SK-N-SH treated with all-trans-retinoic acid at 6 μM for 48 hours (cell line): ENCODE results near the gene B4GALT7.
A peak's percentile ranks its signal among the peaks of the same experiment; 100 is the strongest.

Source experiments
- ATAC-seq: fragments of 200-7000 bp; cut with Tn5 transposase; 3 replicates; pipeline ENCODE4 v1.9.1; 2020; ENCODE audit warnings: mild to moderate bottlenecking, moderate library complexity
- BACH2 ChIP-seq: fragments of 250-450 bp; sonication (Bioruptor Pico); IDR thresholded peaks from 2 replicates; pipeline ENCODE4 v1.9.0; 2021; ENCODE audit warnings: mild to moderate bottlenecking, borderline replicate concordance
- CREB5 ChIP-seq: fragments of 250-450 bp; sonication (Bioruptor Pico); IDR thresholded peaks from 2 replicates; pipeline ENCODE4 v1.5.1; 2020; ENCODE audit warnings: low read depth, mild to moderate bottlenecking, moderate library complexity
- CSDC2 ChIP-seq: fragments of 250-450 bp; sonication (Bioruptor Pico); IDR thresholded peaks from 2 replicates; pipeline ENCODE4 v1.5.0; 2020; ENCODE audit warnings: mild to moderate bottlenecking, moderate library complexity
- CSRNP3 ChIP-seq: fragments of 250-450 bp; sonication (Bioruptor Pico); IDR thresholded peaks from 2 replicates; pipeline ENCODE4 v1.5.1; 2021; ENCODE audit warnings: mild to moderate bottlenecking, moderate library complexity
- ESRRG ChIP-seq: fragments of 250-450 bp; sonication (Bioruptor Pico); IDR thresholded peaks from 2 replicates; pipeline ENCODE4 v1.6.1; 2021; ENCODE audit warnings: mild to moderate bottlenecking
- GLIS3 ChIP-seq: fragments of 250-450 bp; sonication (Bioruptor Pico); IDR thresholded peaks from 2 replicates; pipeline ENCODE4 v1.5.0; 2020; ENCODE audit warnings: mild to moderate bottlenecking, moderate library complexity
- ISL1 ChIP-seq: fragments of 250-450 bp; sonication (Bioruptor Pico); IDR thresholded peaks from 2 replicates; pipeline ENCODE4 v2.1.2; 2022; ENCODE audit warnings: mild to moderate bottlenecking, moderate library complexity
- OSR1 ChIP-seq: fragments of 250-450 bp; sonication (Bioruptor Pico); IDR thresholded peaks from 2 replicates; pipeline ENCODE4 v1.8.0; 2022; ENCODE audit warnings: moderate library complexity, mild to moderate bottlenecking, inconsistent platforms
- PPARA ChIP-seq: fragments of 250-450 bp; sonication (Bioruptor Pico); IDR thresholded peaks from 2 replicates; pipeline ENCODE4 v1.5.0; 2020; ENCODE audit warnings: mild to moderate bottlenecking, borderline replicate concordance
- RARB ChIP-seq: fragments of 250-450 bp; sonication (Bioruptor Pico); IDR thresholded peaks from 2 replicates; pipeline ENCODE4 v1.8.0; 2021; ENCODE audit warnings: mild to moderate bottlenecking, moderate library complexity
- SNAI2 ChIP-seq: fragments of 250-450 bp; sonication (Bioruptor Pico); IDR thresholded peaks from 2 replicates; pipeline ENCODE4 v1.5.0; 2020; ENCODE audit warnings: mild to moderate bottlenecking, moderate library complexity
- TCF4 ChIP-seq: fragments of 250-450 bp; sonication (Bioruptor Pico); IDR thresholded peaks from 2 replicates; pipeline ENCODE4 v1.8.0; 2021; ENCODE audit warnings: mild to moderate bottlenecking, moderate library complexity, borderline replicate concordance
- TOX ChIP-seq: fragments of 250-450 bp; sonication (Bioruptor Pico); IDR thresholded peaks from 2 replicates; pipeline ENCODE4 v1.8.0; 2021; ENCODE audit warnings: mild to moderate bottlenecking, moderate library complexity, borderline replicate concordance
- ZC3H10 ChIP-seq: fragments of 250-450 bp; sonication (Bioruptor Pico); IDR thresholded peaks from 2 replicates; pipeline ENCODE4 v1.5.1; 2021; ENCODE audit warnings: mild to moderate bottlenecking, moderate library complexity
- ZNF565 ChIP-seq: fragments of 450-650 bp; formaldehyde crosslinking; conservative IDR thresholded peaks from 2 replicates; pipeline ENCODE4 v1.5.0; 2020; ENCODE audit warnings: low read depth, mild to moderate bottlenecking, moderate library complexity
- ZNF70 ChIP-seq: fragments of 450-650 bp; formaldehyde crosslinking; IDR thresholded peaks from 2 replicates; pipeline ENCODE4 v1.5.0; 2020; ENCODE audit warnings: mild to moderate bottlenecking, moderate library complexity
- ZNF8 ChIP-seq: fragments of 450-650 bp; formaldehyde crosslinking; IDR thresholded peaks from 2 replicates; pipeline ENCODE4 v1.5.0; 2020; ENCODE audit warnings: mild to moderate bottlenecking, moderate library complexity
- TF ChIP-seq, protein P1 (sequence below): fragments of 250-450 bp; sonication (Bioruptor Pico); IDR thresholded peaks from 2 replicates; pipeline ENCODE4 v1.8.0; 2021; ENCODE audit warnings: low read depth, mild to moderate bottlenecking, moderate library complexity, borderline replicate concordance
- TF ChIP-seq, protein P2 (sequence below): fragments of 250-450 bp; sonication (Bioruptor Pico); IDR thresholded peaks from 2 replicates; pipeline ENCODE4 v1.5.0; 2020; ENCODE audit warnings: mild to moderate bottlenecking, moderate library complexity
- TF ChIP-seq, protein P3 (sequence below): fragments of 250-450 bp; sonication (Bioruptor Pico); IDR thresholded peaks from 2 replicates; pipeline ENCODE4 v1.8.0; 2020; ENCODE audit warnings: mild to moderate bottlenecking, moderate library complexity, borderline replicate concordance

The B4GALT7 gene, protein sequence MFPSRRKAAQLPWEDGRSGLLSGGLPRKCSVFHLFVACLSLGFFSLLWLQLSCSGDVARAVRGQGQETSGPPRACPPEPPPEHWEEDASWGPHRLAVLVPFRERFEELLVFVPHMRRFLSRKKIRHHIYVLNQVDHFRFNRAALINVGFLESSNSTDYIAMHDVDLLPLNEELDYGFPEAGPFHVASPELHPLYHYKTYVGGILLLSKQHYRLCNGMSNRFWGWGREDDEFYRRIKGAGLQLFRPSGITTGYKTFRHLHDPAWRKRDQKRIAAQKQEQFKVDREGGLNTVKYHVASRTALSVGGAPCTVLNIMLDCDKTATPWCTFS

GRCh38 chr5:177599731-177600507 lies at the start of gene B4GALT7:
TSS of gene B4GALT7 (plus strand) at chr5:177600132. CDS start at chr5:177600211, 79 bp downstream.
- ATAC-seq = peak; percentile 94
- TF ChIP-seq ZC3H10 (CRISPR knock-in tag) (no peak), BACH2 (no peak), GLIS3 (CRISPR knock-in tag) (no peak), PPARA (CRISPR knock-in tag) (no peak), CSDC2 (CRISPR knock-in tag) (no peak)
- TF ChIP-seq, protein P1, sequence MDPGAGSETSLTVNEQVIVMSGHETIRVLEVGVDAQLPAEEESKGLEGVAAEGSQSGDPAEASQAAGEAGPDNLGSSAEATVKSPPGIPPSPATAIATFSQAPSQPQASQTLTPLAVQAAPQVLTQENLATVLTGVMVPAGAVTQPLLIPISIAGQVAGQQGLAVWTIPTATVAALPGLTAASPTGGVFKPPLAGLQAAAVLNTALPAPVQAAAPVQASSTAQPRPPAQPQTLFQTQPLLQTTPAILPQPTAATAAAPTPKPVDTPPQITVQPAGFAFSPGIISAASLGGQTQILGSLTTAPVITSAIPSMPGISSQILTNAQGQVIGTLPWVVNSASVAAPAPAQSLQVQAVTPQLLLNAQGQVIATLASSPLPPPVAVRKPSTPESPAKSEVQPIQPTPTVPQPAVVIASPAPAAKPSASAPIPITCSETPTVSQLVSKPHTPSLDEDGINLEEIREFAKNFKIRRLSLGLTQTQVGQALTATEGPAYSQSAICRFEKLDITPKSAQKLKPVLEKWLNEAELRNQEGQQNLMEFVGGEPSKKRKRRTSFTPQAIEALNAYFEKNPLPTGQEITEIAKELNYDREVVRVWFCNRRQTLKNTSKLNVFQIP (CRISPR knock-in tag) = no peak
- TF ChIP-seq, all 23 proteins: peak for 0

GRCh38 chr5:177552839-177553455 lies 47.0 kb upstream of the B4GALT7 start:
- peak; percentile 60 for ATAC-seq

GRCh38 chr5:177553671-177554429 lies 46.1 kb upstream of the B4GALT7 start:
- peak; percentile 74 for ATAC-seq
- TF ChIP-seq TCF4 (CRISPR knock-in tag) (no peak), ZNF8 (CRISPR knock-in tag) (no peak), SNAI2 (CRISPR knock-in tag) (no peak), ESRRG (no peak), PPARA (CRISPR knock-in tag) (no peak), CSRNP3 (CRISPR knock-in tag) (no peak), ISL1 (CRISPR knock-in tag) (no peak), ZNF70 (no peak), ZNF565 (CRISPR knock-in tag) (no peak), TOX (CRISPR knock-in tag) (no peak), CREB5 (CRISPR knock-in tag) (no peak)
- TF ChIP-seq, protein P1 (CRISPR knock-in tag) = no peak

More at GRCh38 chr5:177552839-177553455, 47.0 kb upstream of the B4GALT7 start:
- TF ChIP-seq TCF4 (CRISPR knock-in tag) = no peak
- no peak for TF ChIP-seq ZC3H10 (CRISPR knock-in tag)
- TF ChIP-seq, protein P2, sequence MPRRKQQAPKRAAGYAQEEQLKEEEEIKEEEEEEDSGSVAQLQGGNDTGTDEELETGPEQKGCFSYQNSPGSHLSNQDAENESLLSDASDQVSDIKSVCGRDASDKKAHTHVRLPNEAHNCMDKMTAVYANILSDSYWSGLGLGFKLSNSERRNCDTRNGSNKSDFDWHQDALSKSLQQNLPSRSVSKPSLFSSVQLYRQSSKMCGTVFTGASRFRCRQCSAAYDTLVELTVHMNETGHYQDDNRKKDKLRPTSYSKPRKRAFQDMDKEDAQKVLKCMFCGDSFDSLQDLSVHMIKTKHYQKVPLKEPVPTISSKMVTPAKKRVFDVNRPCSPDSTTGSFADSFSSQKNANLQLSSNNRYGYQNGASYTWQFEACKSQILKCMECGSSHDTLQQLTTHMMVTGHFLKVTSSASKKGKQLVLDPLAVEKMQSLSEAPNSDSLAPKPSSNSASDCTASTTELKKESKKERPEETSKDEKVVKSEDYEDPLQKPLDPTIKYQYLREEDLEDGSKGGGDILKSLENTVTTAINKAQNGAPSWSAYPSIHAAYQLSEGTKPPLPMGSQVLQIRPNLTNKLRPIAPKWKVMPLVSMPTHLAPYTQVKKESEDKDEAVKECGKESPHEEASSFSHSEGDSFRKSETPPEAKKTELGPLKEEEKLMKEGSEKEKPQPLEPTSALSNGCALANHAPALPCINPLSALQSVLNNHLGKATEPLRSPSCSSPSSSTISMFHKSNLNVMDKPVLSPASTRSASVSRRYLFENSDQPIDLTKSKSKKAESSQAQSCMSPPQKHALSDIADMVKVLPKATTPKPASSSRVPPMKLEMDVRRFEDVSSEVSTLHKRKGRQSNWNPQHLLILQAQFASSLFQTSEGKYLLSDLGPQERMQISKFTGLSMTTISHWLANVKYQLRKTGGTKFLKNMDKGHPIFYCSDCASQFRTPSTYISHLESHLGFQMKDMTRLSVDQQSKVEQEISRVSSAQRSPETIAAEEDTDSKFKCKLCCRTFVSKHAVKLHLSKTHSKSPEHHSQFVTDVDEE = no peak
- TF ChIP-seq GLIS3 (CRISPR knock-in tag) = no peak
- TF ChIP-seq, protein P3, sequence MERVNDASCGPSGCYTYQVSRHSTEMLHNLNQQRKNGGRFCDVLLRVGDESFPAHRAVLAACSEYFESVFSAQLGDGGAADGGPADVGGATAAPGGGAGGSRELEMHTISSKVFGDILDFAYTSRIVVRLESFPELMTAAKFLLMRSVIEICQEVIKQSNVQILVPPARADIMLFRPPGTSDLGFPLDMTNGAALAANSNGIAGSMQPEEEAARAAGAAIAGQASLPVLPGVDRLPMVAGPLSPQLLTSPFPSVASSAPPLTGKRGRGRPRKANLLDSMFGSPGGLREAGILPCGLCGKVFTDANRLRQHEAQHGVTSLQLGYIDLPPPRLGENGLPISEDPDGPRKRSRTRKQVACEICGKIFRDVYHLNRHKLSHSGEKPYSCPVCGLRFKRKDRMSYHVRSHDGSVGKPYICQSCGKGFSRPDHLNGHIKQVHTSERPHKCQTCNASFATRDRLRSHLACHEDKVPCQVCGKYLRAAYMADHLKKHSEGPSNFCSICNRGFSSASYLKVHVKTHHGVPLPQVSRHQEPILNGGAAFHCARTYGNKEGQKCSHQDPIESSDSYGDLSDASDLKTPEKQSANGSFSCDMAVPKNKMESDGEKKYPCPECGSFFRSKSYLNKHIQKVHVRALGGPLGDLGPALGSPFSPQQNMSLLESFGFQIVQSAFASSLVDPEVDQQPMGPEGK (CRISPR knock-in tag) = no peak
- TF ChIP-seq OSR1 = no peak
- TF ChIP-seq CSDC2 (CRISPR knock-in tag) = no peak
- no peak for TF ChIP-seq PPARA (CRISPR knock-in tag)
- no peak for TF ChIP-seq ZNF8 (CRISPR knock-in tag)
- no peak for TF ChIP-seq ISL1 (CRISPR knock-in tag)
- no peak for TF ChIP-seq RARB (CRISPR knock-in tag)
